Esophagus (tissue), 2 donors: ENCODE measurements around the gene FYCO1. TPM values are rescaled to one million over a fixed set of nuclear protein-coding genes. Genes with fewer than 3 reads are reported as not detected.

Experiments
- H3K27ac ChIP-seq, 2 donors: one replicate each; pipeline ENCODE4 v1.5.1; 2013; ENCODE audit warnings: low read depth in 2 of 2, mild to moderate bottlenecking in 2 of 2, inconsistent platforms in 1 of 2, low read length in 1 of 2, moderate library complexity in 1 of 2
- H3K27me3 ChIP-seq, 2 donors: one replicate each; pipeline ENCODE4 v1.6.1; 2013; ENCODE audit warnings: low read length in 2 of 2, control low read depth in 1 of 2, mild to moderate bottlenecking in 1 of 2; ENCODE audit not compliant: insufficient read depth in 2 of 2, control insufficient read depth in 1 of 2
- H3K36me3 ChIP-seq, 2 donors: one replicate each; pipeline ENCODE4 v1.6.1; 2013; ENCODE audit warnings: low read length in 1 of 2; ENCODE audit not compliant: control insufficient read depth in 2 of 2, insufficient read depth in 2 of 2
- H3K4me1 ChIP-seq, 2 donors: one replicate each; pipeline ENCODE4 v1.6.1; 2013; ENCODE audit warnings: low read length in 1 of 2; ENCODE audit not compliant: control insufficient read depth in 2 of 2, insufficient read depth in 2 of 2
- H3K4me3 ChIP-seq, 2 donors: one replicate each; pipeline ENCODE4 v1.5.1; 2013; ENCODE audit warnings: low read length in 2 of 2, mild to moderate bottlenecking in 2 of 2, low read depth in 1 of 2, moderate library complexity in 1 of 2
- H3K9me3 ChIP-seq, 2 donors: one replicate each; pipeline ENCODE4 v1.6.1; 2013; ENCODE audit warnings: mild to moderate bottlenecking in 2 of 2, low read depth in 1 of 2, low read length in 1 of 2, moderate library complexity in 1 of 2; ENCODE audit not compliant: control insufficient read depth in 2 of 2, insufficient read depth in 1 of 2
- WGBS, 2 donors: extraction: QIAGEN DNeasy Blood & Tissue Kit; methylation state at CpG; one replicate each; pipeline ENCODE4 v1.1.7; 2013; 5-methylcytosine and 5-hydroxymethylcytosine counted together
- polyA plus RNA-seq, 2 donors: library from polyadenylated mRNA; stranded (reverse); fragments of 200-250 nt; gene quantifications; one replicate each; pipeline ENCODE4 v1.2.3, GENCODE V29; 2013
- donor health status: healthy with polysubstance abuse.
- donor health status: Bipolar disorder and iron deficiency.

FYCO1 gene
- polyA plus RNA-seq, 2 donors = 9.6 to 11.9 TPM

GRCh38 chr3:45872569-45872968 lies 123.1 kb downstream of the FYCO1 start:
- Histone ChIP-seq H3K27me3 (no peaks in the 10 kb centered on the region), H3K36me3 (no peaks in the 10 kb centered on the region), H3K4me1 (no peaks in the 10 kb centered on the region), H3K9me3 (no peaks in the 10 kb centered on the region), H3K27ac (no peak overlapping the region), H3K4me3 (no peak overlapping the region)
- WGBS, 2 donors = 79 to 84% methylated on average over 2 of the region's 2 CpGs

GRCh38 chr3:45871780-45872179 lies 123.8 kb downstream of the FYCO1 start:
- H3K27ac ChIP-seq = no peak overlapping the region
- WGBS, 2 donors = 80 to 82% methylated on average over 6 of the region's 6 CpGs
- H3K9me3 ChIP-seq = no peaks in the 10 kb centered on the region
- H3K27me3 ChIP-seq = no peaks in the 10 kb centered on the region
- H3K36me3 ChIP-seq = no peaks in the 10 kb centered on the region
- H3K4me3 ChIP-seq = no peak overlapping the region
- H3K4me1 ChIP-seq = no peaks in the 10 kb centered on the region

- Histone ChIP-seq H3K27ac (no peak overlapping the region), H3K27me3 (no peaks in the 10 kb centered on the region), H3K36me3 (no peaks in the 10 kb centered on the region), H3K9me3 (no peaks in the 10 kb centered on the region), H3K4me1 (no peaks in the 10 kb centered on the region), H3K4me3 (no peak overlapping the region)
- 74% methylated on average over 4 of the region's 4 CpGs for WGBS, 2 donors
Observed at GRCh38 chr3:45870099-45870498, 125.5 kb downstream of the FYCO1 start.

- Histone ChIP-seq H3K4me1 (no peaks in the 10 kb centered on the region), H3K27ac (no peak overlapping the region), H3K9me3 (no peaks in the 10 kb centered on the region), H3K36me3 (no peaks in the 10 kb centered on the region), H3K4me3 (no peak overlapping the region), H3K27me3 (no peaks in the 10 kb centered on the region)
- 61 to 62% methylated on average over 3 of the region's 3 CpGs for WGBS, 2 donors
Observed at GRCh38 chr3:45869638-45870037, 126.0 kb downstream of the FYCO1 start.

- 66 to 72% methylated on average over 2 of the region's 2 CpGs for WGBS, 2 donors
- H3K4me1 ChIP-seq = no peaks in the 10 kb centered on the region
- H3K4me3 ChIP-seq = no peak overlapping the region
- no peak overlapping the region for H3K27ac ChIP-seq
- H3K36me3 ChIP-seq = no peaks in the 10 kb centered on the region
- H3K27me3 ChIP-seq = no peaks in the 10 kb centered on the region
- no peaks in the 10 kb centered on the region for H3K9me3 ChIP-seq
Observed at GRCh38 chr3:45868650-45869049, 127.0 kb downstream of the FYCO1 start.

GRCh38 chr3:45868213-45868612 lies 127.4 kb downstream of the FYCO1 start:
- Histone ChIP-seq H3K4me3 (no peak overlapping the region), H3K27me3 (no peaks in the 10 kb centered on the region), H3K36me3 (no peaks in the 10 kb centered on the region), H3K4me1 (no peaks in the 10 kb centered on the region), H3K27ac (no peak overlapping the region), H3K9me3 (peaks cover 0 to 3% of the 10 kb centered on the region in 2 donors)
- 74 to 77% methylated on average over 2 of the region's 2 CpGs for WGBS, 2 donors

Other genes with a start within 250 kb of the FYCO1 start
- under 1 TPM in 1 of 2 donors, not detected in 1; 0.01 TPM for gene SLC6A20, start 199.3 kb downstream of the FYCO1 start, polyA plus RNA-seq
- gene LZTFL1, start 153.7 kb downstream of the FYCO1 start, polyA plus RNA-seq = 1 to 10 TPM; 3.4 to 6.3 TPM
- gene CCR9, start 109.3 kb downstream of the FYCO1 start, polyA plus RNA-seq = not detected
- gene CXCR6, start 52.4 kb downstream of the FYCO1 start, polyA plus RNA-seq = 1 to 10 TPM in 1 of 2 donors, under 1 TPM in 1; 0.90 to 1.6 TPM
- under 1 TPM; 0.08 to 0.34 TPM for gene XCR1, start 31.7 kb upstream of the FYCO1 start, polyA plus RNA-seq
- under 1 TPM; 0.47 to 0.61 TPM for gene CCR1, start 212.5 kb upstream of the FYCO1 start, polyA plus RNA-seq
- not detected for gene CCR3, start 246.6 kb upstream of the FYCO1 start, polyA plus RNA-seq